Activated naive CD4-positive, alpha-beta T cell treated with anti-CD3 and anti-CD28 coated beads, Interleukin-2, amount 50 U/mL, for 16 hours (primary cell): ENCODE results near the gene DCDC1.
"Not testable (repeated sequence)": the region's sequence is repeated elsewhere in the genome, so short reads cannot be mapped to it uniquely, and the experiment has no call there.

Source experiments
- DNase-seq: peaks from one replicate; pipeline ENCODE4 v3.0.0-alpha.2; 2020

The DCDC1 gene

GRCh38 chr11:31327417-31327816, 42.1 kb downstream of the DCDC1 start:
- DNase-seq = no peak

GRCh38 chr11:31326470-31327148, 42.9 kb downstream of the DCDC1 start:
- no peak for DNase-seq

- no peak for DNase-seq
These were observed 44.4 kb downstream of the DCDC1 start for GRCh38 chr11:31325160-31325559.

- DNase-seq = no peak
These were observed 46.4 kb downstream of the DCDC1 start for GRCh38 chr11:31323145-31323544.

- not testable (repeated sequence) for DNase-seq
These were observed 48.0 kb downstream of the DCDC1 start for GRCh38 chr11:31321494-31321893.

- no peak for DNase-seq
These were observed 65.8 kb downstream of the DCDC1 start for GRCh38 chr11:31303644-31304180.

- DNase-seq = no peak
These were observed 67.7 kb downstream of the DCDC1 start for GRCh38 chr11:31301549-31302510.

GRCh38 chr11:31295308-31295707, 74.2 kb downstream of the DCDC1 start:
- DNase-seq = no peak

- not testable (repeated sequence) for DNase-seq
These were observed 96.0 kb downstream of the DCDC1 start for GRCh38 chr11:31273527-31273926.

- no peak for DNase-seq
These were observed 101.8 kb downstream of the DCDC1 start for GRCh38 chr11:31267720-31268119.

GRCh38 chr11:31264834-31265233, 104.7 kb downstream of the DCDC1 start:
- no peak for DNase-seq

- no peak for DNase-seq
These were observed 106.8 kb downstream of the DCDC1 start for GRCh38 chr11:31262761-31263160.

GRCh38 chr11:31259797-31260196, 109.7 kb downstream of the DCDC1 start:
- no peak for DNase-seq

- no peak for DNase-seq
These were observed 115.1 kb downstream of the DCDC1 start for GRCh38 chr11:31254415-31254814.

- no peak for DNase-seq
These were observed 120.8 kb downstream of the DCDC1 start for GRCh38 chr11:31248768-31249167.

- DNase-seq = no peak
These were observed 122.2 kb downstream of the DCDC1 start for GRCh38 chr11:31247321-31247720.

GRCh38 chr11:31246451-31247165, 122.9 kb downstream of the DCDC1 start:
- DNase-seq = no peak

- no peak for DNase-seq
These were observed 125.8 kb downstream of the DCDC1 start for GRCh38 chr11:31243706-31244105.

- DNase-seq = peak; percentile 9
These were observed 129.1 kb downstream of the DCDC1 start for GRCh38 chr11:31240340-31240904.

GRCh38 chr11:31237819-31238760, 131.4 kb downstream of the DCDC1 start:
- DNase-seq = no peak

- DNase-seq = no peak
These were observed 133.4 kb downstream of the DCDC1 start for GRCh38 chr11:31236143-31236542.

- DNase-seq = no peak
These were observed 136.1 kb downstream of the DCDC1 start for GRCh38 chr11:31233425-31233824.
